Suprapubic skin (tissue), 3 donors: ENCODE data around the gene ZNF23.

ENCODE experiments used
- POLR2AphosphoS5 ChIP-seq, 3 donors: sonication (generic); formaldehyde crosslinking; IDR thresholded peaks; one replicate each; pipeline ENCODE4 v1.6.1; 2017; ENCODE audit warnings: antibody characterized with exemption in 3 of 3
- TF ChIP-seq, protein P1 (sequence below), 2 donors: fragments of 200-600 bp in 1 of 2; fragments of 450-650 bp in 1 of 2; sonication (generic) in 1 of 2; IDR thresholded peaks; one replicate each; pipeline ENCODE4 v1.5.1; 2016 to 2019; ENCODE audit warnings: antibody characterized with exemption in 2 of 2, mild to moderate bottlenecking in 1 of 2, moderate library complexity in 1 of 2

DNA sequence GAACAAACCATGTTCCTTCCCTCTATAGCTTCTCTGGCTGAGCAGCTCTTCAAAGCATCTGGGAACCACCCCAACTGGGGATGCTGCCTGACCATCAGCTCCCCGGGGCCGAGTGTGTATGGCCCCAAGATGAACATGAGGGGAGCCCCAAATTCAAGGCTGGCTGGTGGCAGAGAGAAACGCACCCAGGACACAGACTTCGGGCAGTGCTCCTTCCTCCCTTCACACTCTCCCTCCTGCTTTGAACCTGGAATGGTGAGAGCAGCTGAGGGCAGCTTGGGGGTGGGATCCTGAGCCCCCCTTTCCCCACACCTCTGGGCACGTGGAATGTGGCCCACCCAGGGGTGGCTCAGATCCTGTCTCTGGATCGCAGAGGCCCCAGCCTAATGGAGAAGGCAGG, 37.4 kb downstream of the ZNF23 start:
- TF ChIP-seq, protein P1, sequence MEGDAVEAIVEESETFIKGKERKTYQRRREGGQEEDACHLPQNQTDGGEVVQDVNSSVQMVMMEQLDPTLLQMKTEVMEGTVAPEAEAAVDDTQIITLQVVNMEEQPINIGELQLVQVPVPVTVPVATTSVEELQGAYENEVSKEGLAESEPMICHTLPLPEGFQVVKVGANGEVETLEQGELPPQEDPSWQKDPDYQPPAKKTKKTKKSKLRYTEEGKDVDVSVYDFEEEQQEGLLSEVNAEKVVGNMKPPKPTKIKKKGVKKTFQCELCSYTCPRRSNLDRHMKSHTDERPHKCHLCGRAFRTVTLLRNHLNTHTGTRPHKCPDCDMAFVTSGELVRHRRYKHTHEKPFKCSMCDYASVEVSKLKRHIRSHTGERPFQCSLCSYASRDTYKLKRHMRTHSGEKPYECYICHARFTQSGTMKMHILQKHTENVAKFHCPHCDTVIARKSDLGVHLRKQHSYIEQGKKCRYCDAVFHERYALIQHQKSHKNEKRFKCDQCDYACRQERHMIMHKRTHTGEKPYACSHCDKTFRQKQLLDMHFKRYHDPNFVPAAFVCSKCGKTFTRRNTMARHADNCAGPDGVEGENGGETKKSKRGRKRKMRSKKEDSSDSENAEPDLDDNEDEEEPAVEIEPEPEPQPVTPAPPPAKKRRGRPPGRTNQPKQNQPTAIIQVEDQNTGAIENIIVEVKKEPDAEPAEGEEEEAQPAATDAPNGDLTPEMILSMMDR (IDR thresholded peaks at IDR 0.05), result no peak
- no peak for TF ChIP-seq POLR2AphosphoS5 (IDR thresholded peaks at IDR 0.05)
